Fibroblast of lung (primary cell): ENCODE measurements around the gene AGAP1.

Experiments used
- CTCF ChIP-seq, 2 donors: IDR thresholded peaks in 1 of 2; conservative IDR thresholded peaks in 1 of 2; 1 replicate in 1 of 2; 2 replicates in 1 of 2; pipeline ENCODE4 v1.5.1; 2011 to 2012; ENCODE audit warnings: low read length in 2 of 2, control low read depth in 1 of 2, inconsistent platforms in 1 of 2, low read depth in 1 of 2, mild to moderate bottlenecking in 1 of 2
- EZH2 ChIP-seq: IDR thresholded peaks from 2 replicates; pipeline ENCODE4 v1.5.1; 2012; ENCODE audit warnings: low read length, control low read depth, mild to moderate bottlenecking; ENCODE audit errors: missing control alignments

- TF ChIP-seq CTCF (conservative IDR thresholded peaks at IDR 0.05 in 1 of 2, IDR thresholded peaks at IDR 0.05 in 1 of 2; ENCODE audit: low read depth in 1 of 2, low read length in 2 of 2), result no peak
- TF ChIP-seq EZH2, result no peak
Measured at GRCh38 chr2:235554385-235554784, 60.5 kb downstream of the AGAP1 start.
